ENCODE data around the gene BAIAP2. TPM values are rescaled to one million over a fixed set of nuclear protein-coding genes. Genes with fewer than 3 reads are reported as not detected.

Gene BAIAP2
- total and polyA plus RNA-seq, 2 of the 13 experiments (the other 11 are each of a cell fraction or from before 2014, with no cell fraction given), result 22.5 to 24.0 TPM

DNA sequence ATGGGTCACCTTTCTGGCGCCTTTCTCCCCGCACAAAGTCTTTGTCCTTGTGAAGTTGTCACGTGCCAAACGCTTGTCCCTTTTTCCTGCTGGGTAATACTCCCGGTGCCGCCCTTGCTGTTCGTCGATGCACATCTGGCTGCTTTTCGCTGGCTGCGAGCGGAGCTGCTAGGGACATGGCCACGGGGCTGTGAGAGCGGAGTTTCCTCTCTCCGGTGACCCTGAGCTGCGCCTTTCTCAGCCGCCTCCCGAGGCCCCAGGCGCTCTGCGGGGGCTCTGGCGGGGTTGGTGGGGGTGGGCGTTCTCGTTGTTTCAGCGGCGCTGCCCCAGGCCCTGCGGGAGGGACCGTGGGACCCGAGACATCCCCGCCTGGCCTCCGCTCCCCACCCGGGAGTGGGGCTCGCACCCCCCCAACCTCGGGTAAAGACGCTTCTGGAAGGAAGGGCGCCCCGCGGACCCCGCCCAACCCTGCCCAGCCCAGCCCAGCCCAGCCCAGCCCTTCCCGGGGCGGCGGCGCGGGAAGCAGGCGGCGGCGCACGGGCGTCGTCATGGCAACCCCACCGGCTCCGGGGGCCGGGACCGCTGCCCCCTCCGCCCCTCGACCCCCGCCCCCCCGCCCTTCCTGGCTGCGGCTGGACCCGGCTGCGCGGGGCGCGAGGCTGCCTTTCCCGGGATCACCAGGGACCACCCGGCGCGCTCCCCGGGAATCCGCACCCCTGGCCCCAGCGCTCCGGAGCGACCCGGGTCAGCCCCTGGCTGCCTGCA is 31.1 kb upstream of the BAIAP2 start (continued):
- TF ChIP-seq ZNF318 (CRISPR knock-in tag; IDR thresholded peaks at IDR 0.05) (no peak), ZBTB38 (CRISPR knock-in tag; IDR thresholded peaks at IDR 0.05) (peak; percentile 70), ZNF639 (CRISPR knock-in tag; conservative IDR thresholded peaks at IDR 0.05) (no peak), PAF1 (CRISPR knock-in tag; IDR thresholded peaks at IDR 0.05) (no peak), BRD4 (CRISPR knock-in tag; IDR thresholded peaks at IDR 0.05) (no peak), HOXA5 (CRISPR knock-in tag; IDR thresholded peaks at IDR 0.05) (no peak), AGO2 (optimal IDR thresholded peaks at IDR 0.05; ENCODE audit: low read depth, low read length) (peak; percentile 54), RNF2 (conservative IDR thresholded peaks at IDR 0.05; ENCODE audit: low read depth) (no peak), PHF8 (CRISPR knock-in tag; IDR thresholded peaks at IDR 0.05) (peak; percentile 32; the same call in 1 of the 2 replicates), PAXIP1 (CRISPR knock-in tag; conservative IDR thresholded peaks at IDR 0.05) (no peak)
- TF ChIP-seq, protein P1, sequence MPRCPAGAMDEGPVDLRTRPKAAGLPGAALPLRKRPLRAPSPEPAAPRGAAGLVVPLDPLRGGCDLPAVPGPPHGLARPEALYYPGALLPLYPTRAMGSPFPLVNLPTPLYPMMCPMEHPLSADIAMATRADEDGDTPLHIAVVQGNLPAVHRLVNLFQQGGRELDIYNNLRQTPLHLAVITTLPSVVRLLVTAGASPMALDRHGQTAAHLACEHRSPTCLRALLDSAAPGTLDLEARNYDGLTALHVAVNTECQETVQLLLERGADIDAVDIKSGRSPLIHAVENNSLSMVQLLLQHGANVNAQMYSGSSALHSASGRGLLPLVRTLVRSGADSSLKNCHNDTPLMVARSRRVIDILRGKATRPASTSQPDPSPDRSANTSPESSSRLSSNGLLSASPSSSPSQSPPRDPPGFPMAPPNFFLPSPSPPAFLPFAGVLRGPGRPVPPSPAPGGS (CRISPR knock-in tag; IDR thresholded peaks at IDR 0.05), result no peak
